ENCODE measurements around the gene PRKAG3.

The PRKAG3 gene

GRCh38 chr2:218831378-218831990 is at the start of gene PRKAG3:
Gene PRKAG3, minus strand, starts transcription at chr2:218831803.
- DNase-seq (ENCODE audit: low read depth) = no peak

GRCh38 chr2:218880859-218881594 is 49.4 kb upstream of the PRKAG3 start:
- no peak for DNase-seq (ENCODE audit: low read depth)

GRCh38 chr2:218880102-218880858 is 48.7 kb upstream of the PRKAG3 start, which contains the start of gene WNT10A:
Gene WNT10A, plus strand, starts transcription at chr2:218880852. Its CDS starts 144 bp downstream, at chr2:218880996.
- peak; percentile 93 for DNase-seq (ENCODE audit: low read depth)

GRCh38 chr2:218879776-218880101 is 48.1 kb upstream of the PRKAG3 start:
- no peak for DNase-seq (ENCODE audit: low read depth)

- DNase-seq (ENCODE audit: low read depth) = no peak
Measured at GRCh38 chr2:218878926-218879761, 47.5 kb upstream of the PRKAG3 start.

GRCh38 chr2:218878486-218878885 is 46.9 kb upstream of the PRKAG3 start:
- DNase-seq (ENCODE audit: low read depth) = no peak

- no peak for DNase-seq (ENCODE audit: low read depth)
Measured at GRCh38 chr2:218877891-218878290, 46.3 kb upstream of the PRKAG3 start.

- DNase-seq (ENCODE audit: low read depth) = no peak
Measured at GRCh38 chr2:218877331-218877730, 45.7 kb upstream of the PRKAG3 start.

- DNase-seq (ENCODE audit: low read depth) = no peak
Measured at GRCh38 chr2:218876562-218877219, 45.1 kb upstream of the PRKAG3 start.

- DNase-seq (ENCODE audit: low read depth) = no peak
Measured at GRCh38 chr2:218875692-218876246, 44.2 kb upstream of the PRKAG3 start.

- DNase-seq (ENCODE audit: low read depth) = no peak
Measured at GRCh38 chr2:218873359-218874194, 42.0 kb upstream of the PRKAG3 start.

- no peak for DNase-seq (ENCODE audit: low read depth)
Measured at GRCh38 chr2:218872645-218873358, 41.2 kb upstream of the PRKAG3 start.

GRCh38 chr2:218871345-218872302 is 40.0 kb upstream of the PRKAG3 start:
- no peak for DNase-seq (ENCODE audit: low read depth)

GRCh38 chr2:218870984-218871344 is 39.4 kb upstream of the PRKAG3 start:
- DNase-seq (ENCODE audit: low read depth) = no peak

- no peak for DNase-seq (ENCODE audit: low read depth)
Measured at GRCh38 chr2:218869064-218869463, 37.5 kb upstream of the PRKAG3 start.

GRCh38 chr2:218867900-218868299 is 36.3 kb upstream of the PRKAG3 start:
- DNase-seq (ENCODE audit: low read depth) = no peak

- no peak for DNase-seq (ENCODE audit: low read depth)
Measured at GRCh38 chr2:218865999-218866398, 34.4 kb upstream of the PRKAG3 start.

- no peak for DNase-seq (ENCODE audit: low read depth)
Measured at GRCh38 chr2:218865396-218865795, 33.8 kb upstream of the PRKAG3 start.
